Mesodermal cell (in vitro differentiated cells): ENCODE results near the gene PRND.
"Not testable (repeated sequence)": the region's sequence is repeated elsewhere in the genome, so short reads cannot be mapped to it uniquely, and the experiment has no call there.

ENCODE experiments used
- H3K27ac ChIP-seq: 2 replicates; pipeline ENCODE4 v1.7.0; 2013; ENCODE audit warnings: mild to moderate bottlenecking, low read depth, low read length, moderate library complexity; ENCODE audit not compliant: severe bottlenecking
- H3K36me3 ChIP-seq: 2 replicates; pipeline ENCODE4 v1.7.1; 2013; ENCODE audit warnings: mild to moderate bottlenecking, low read length, moderate library complexity; ENCODE audit not compliant: control insufficient read depth, insufficient read depth
- H3K4me1 ChIP-seq: one replicate; pipeline ENCODE4 v1.7.1; 2013; ENCODE audit warnings: mild to moderate bottlenecking, low read length; ENCODE audit not compliant: insufficient read depth, control insufficient read depth, poor library complexity, severe bottlenecking
- H3K4me3 ChIP-seq: 2 replicates; pipeline ENCODE4 v1.7.0; 2013; ENCODE audit warnings: low read length, control low read depth, mild to moderate bottlenecking; ENCODE audit not compliant: insufficient read depth, poor library complexity, severe bottlenecking; ENCODE audit errors: extremely low read depth
- H3K9me3 ChIP-seq: 2 replicates; pipeline ENCODE4 v1.7.1; 2013; ENCODE audit warnings: mild to moderate bottlenecking, low read length, moderate library complexity; ENCODE audit not compliant: control insufficient read depth
- WGBS, 2 experiments: methylation state at CpG; one replicate each; pipeline ENCODE4 v1.1.5; 2013; ENCODE audit warnings: missing lambda C conversion rate in 2 of 2; ENCODE audit not compliant: insufficient coverage in 2 of 2; 5-methylcytosine and 5-hydroxymethylcytosine counted together

Gene PRND

DNA sequence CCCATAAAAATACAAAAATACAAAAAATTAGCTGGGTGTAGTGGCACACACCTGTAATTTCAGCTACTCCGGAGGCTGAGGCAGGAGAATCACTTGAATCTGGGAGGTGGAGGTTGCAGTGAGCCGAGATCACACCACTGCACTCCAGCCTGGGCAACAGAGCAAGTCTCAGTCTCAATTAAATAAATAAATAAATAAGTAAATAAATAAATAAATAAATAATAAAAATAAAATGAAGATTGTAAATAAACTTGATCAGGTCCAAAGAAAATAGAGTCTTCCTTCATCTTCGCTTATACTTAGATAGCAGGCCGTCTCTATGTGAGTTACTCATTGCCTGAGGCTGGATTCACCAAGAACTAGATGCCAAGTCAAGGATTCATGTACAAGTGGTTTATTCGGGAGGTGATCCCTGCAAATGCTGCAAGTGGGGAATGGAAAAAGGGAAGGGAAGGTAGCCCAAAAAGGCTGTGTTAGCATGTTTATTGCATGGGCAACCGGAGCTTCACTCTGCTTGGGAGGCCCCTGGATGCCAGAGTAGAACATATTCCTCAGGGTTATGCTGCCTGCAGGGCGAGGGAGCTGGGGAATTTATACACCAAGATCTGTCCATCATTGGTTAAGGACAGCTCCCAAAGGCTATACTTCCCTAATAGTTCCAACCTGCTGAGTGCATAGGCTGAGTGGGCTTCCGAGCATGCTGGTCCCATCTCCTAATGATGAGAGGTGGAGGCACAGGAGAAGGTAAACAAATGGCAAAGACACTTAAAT lies 16.3 kb downstream of the PRND start:
- no peaks in the 10 kb centered on the region for H3K9me3 ChIP-seq
- H3K4me1 ChIP-seq, result no peaks in the 10 kb centered on the region
- H3K27ac ChIP-seq, result no peak overlapping the region
- H3K4me3 ChIP-seq, result no peak overlapping the region
- 89 to 97% methylated on average over 5 of the region's 8 CpGs for WGBS, 2 experiments
- H3K36me3 ChIP-seq, result no peaks in the 10 kb centered on the region

DNA sequence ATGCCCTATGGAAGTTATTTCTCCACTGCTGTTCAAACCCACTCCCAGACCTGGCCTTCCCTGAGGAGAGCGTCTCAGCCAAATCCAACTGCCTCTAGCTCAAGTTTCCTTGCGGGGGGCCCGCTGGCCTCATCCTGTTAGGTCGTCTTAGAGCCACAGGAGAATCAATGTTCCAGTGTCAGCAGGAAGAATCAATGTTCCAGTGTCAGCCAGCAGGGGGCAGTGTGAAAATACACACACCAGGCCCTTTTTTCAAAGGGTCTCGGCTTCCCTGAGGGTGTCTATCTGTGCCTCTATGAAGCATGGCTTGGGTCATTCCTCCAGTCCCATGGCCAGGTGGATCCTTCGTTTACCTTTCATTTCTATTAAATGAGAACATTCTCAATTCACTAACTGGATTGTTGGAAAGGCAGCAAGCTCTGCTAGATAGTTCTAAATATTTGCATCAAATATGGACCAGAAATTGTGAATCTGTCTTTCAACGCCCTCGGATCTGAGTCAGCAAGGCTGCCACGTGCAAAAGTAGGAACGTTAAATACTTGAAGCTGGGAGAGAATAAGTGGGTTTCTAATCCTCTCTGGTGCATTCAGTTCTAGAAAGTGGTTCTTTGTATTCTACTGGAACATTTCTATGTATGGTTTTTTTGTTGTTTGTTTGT lies 19.2 kb downstream of the PRND start:
- 35 to 43% methylated on average over 9 of the region's 10 CpGs for WGBS, 2 experiments
- Histone ChIP-seq H3K27ac (no peak overlapping the region), H3K9me3 (no peaks in the 10 kb centered on the region), H3K36me3 (no peaks in the 10 kb centered on the region), H3K4me3 (no peak overlapping the region), H3K4me1 (no peaks in the 10 kb centered on the region)

DNA sequence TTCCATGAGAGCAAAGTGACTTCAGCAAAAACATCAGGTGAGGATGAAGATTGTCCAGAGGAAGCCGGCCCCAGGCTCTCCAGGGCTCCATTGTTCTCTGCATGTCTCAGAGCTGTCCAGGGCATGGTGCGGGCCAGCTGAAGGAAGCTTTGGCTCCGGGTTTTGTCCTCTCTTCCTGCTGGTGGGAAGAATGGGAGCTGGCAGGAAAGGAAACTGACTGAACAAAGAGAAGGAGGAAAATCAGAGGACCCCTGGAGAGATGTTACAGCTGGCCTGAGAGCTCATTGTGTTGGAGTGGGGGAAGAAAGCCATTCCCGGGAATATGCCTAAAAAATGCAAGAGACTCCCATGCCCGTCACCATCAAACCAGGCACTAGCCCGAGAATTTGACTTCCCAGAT lies 27.1 kb downstream of the PRND start:
- Histone ChIP-seq H3K9me3 (no peaks in the 10 kb centered on the region), H3K4me3 (no peak overlapping the region), H3K4me1 (no peaks in the 10 kb centered on the region), H3K36me3 (no peaks in the 10 kb centered on the region), H3K27ac (no peak overlapping the region)
- WGBS, 2 experiments, result 43 to 46% methylated on average over 4 of the region's 6 CpGs

DNA sequence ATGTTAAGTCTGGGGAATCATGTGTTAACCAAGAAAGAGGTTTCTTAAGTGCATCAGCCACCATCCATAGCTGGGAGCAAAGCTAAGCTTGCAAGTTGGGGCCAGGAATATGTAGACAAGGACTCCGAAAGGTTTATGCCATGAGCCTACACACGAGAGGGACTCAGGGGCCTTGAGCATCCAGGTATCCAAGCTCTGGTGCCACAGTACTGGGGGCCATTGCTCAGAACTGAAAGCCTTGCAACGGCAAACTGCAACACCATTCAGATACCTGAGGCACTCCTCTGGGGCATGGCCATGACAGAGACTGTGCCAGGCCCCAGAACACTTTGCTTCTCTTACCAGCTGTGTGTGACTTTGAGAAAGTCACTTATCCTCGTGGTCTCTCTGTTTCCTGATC lies 27.6 kb downstream of the PRND start:
- no peak overlapping the region for H3K27ac ChIP-seq
- no peaks in the 10 kb centered on the region for H3K9me3 ChIP-seq
- H3K4me1 ChIP-seq, result no peaks in the 10 kb centered on the region
- no peak overlapping the region for H3K4me3 ChIP-seq
- no peaks in the 10 kb centered on the region for H3K36me3 ChIP-seq
- 74 to 84% methylated on average over 3 to 4 of the region's 4 CpGs for WGBS, 2 experiments

DNA sequence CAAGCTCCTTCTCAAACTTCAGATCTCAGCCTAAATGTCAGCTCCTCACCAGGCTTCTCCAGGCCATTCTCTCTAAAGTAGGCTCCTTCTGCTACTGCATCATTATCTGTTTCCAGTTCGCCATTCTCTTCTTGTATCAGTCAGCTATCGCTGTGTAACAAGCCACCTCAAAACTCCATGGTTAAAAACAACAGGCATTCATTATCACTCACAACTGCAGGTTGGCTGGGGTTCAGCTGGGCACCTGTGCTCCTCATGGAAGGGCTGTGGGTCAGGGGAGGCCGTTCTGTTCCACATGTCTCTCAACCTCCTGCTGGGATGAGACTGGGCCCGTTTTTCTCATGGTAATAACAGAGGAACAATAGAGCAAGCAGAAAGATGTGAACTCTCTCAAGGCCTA lies 28.7 kb downstream of the PRND start:
- H3K27ac ChIP-seq, result no peak overlapping the region
- H3K4me3 ChIP-seq, result no peak overlapping the region
- 85 to 88% methylated on average over 1 to 2 of the region's 4 CpGs for WGBS, 2 experiments
- no peaks in the 10 kb centered on the region for H3K36me3 ChIP-seq
- no peaks in the 10 kb centered on the region for H3K9me3 ChIP-seq
- H3K4me1 ChIP-seq, result no peaks in the 10 kb centered on the region

DNA sequence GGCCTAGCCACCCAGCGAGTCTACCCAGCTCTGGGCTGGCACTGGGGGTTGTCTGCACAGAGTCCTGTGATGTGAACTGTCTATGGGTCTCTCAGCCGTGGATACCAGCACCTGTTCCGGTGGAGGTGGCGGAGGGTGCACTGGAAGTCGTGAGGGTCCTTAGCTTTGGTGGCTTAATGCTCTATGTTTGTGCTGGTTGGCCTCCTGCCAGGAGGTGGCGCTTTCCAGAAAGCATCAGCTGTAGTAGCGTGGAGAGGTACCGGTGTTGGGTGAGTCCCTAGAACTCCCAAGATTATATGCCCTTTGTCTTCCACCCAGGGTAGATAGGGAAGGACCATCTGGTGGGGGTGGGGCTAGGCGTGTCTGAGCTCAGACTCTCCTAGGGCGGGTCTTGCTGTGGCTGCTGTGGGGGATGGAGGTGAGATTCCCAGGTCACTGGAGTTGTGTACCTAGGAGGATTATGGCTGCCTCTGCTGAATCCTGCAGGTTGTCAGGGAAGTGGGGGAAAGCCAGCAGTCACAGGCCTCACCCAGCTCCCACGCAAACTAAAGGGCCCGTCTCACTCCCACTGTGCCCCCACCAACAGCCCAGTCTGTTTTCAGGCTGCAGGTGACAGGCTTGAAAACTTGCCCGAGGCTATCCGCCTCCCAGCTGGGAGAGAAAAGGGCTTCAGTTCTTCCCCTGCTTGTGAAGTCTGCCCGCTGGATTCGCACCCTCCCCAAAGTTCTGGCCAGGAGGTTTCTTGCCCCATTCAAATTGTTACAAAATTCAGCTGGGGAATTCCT lies 37.6 kb downstream of the PRND start:
- 80 to 90% methylated on average over 6 to 10 of the region's 16 CpGs for WGBS, 2 experiments
- H3K4me1 ChIP-seq, H3K36me3 ChIP-seq, H3K4me3 ChIP-seq, H3K27ac ChIP-seq, H3K9me3 ChIP-seq: not testable (repeated sequence)

DNA sequence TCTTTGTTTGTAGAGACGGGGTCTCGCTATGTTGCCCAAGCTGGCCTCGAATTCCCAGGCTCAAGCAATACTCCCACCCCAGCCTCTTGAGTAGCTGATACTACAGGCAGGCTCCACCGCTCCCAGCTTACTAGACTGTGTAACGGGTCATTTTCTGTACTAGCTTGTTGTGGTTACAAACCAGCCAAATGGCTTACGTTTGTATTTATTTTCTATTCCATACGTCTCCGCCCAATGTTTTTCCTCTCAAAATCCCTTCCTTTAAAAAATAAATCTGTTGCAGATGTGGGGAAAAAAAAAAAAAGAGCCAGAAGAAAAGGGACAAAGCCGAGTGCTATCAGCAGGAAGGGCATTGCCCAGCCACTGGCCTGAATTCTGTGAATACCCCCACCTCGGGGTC lies 41.6 kb downstream of the PRND start:
- no peaks in the 10 kb centered on the region for H3K9me3 ChIP-seq
- H3K36me3 ChIP-seq, result no peaks in the 10 kb centered on the region
- H3K4me3 ChIP-seq, result no peak overlapping the region
- 82 to 93% methylated on average over 7 of the region's 10 CpGs for WGBS, 2 experiments
- no peak overlapping the region for H3K27ac ChIP-seq
- peaks cover 6% of the 10 kb centered on the region for H3K4me1 ChIP-seq

DNA sequence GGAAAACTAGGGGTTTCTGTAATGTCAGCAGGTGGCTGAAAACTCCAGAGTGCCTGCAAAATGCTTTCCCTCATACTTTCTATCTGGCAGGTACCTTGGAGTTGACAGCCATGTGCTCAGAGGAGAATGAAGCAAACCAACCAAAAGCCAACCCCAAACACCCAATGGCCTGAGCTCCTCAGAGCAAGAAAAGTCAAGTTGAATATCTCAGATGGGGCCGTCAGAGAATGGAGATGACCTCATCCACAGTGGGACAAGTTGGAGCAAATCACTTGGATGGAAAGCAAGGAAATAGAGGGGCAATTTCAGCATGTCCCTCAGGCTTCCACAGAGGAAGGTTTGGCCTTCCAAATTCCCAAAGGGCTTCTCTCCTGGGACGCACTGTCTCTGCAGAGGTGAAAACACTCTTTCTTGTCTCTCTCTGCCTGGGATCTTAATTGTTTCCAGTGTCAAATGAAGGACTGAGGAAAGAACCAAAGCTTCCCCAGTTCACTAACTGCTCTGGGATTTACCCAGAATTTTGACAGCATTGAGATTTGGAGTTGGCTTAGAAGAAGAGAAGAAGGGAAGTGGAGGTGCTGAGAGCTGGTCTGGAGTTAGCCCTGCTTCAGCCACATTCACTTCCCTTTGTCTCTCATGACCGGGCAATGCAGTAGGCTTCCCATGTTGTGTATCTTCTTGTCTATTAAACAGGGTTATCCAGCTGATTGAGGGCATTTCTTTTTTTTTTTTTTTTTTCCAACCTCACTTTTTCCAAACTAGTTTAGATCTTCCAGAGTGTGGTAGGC lies 42.2 kb downstream of the PRND start:
- Histone ChIP-seq H3K27ac (no peak overlapping the region), H3K36me3 (no peaks in the 10 kb centered on the region), H3K9me3 (no peaks in the 10 kb centered on the region), H3K4me3 (no peak overlapping the region), H3K4me1 (peaks cover 6% of the 10 kb centered on the region)
- 86 to 90% methylated on average over 1 to 2 of the region's 3 CpGs for WGBS, 2 experiments

DNA sequence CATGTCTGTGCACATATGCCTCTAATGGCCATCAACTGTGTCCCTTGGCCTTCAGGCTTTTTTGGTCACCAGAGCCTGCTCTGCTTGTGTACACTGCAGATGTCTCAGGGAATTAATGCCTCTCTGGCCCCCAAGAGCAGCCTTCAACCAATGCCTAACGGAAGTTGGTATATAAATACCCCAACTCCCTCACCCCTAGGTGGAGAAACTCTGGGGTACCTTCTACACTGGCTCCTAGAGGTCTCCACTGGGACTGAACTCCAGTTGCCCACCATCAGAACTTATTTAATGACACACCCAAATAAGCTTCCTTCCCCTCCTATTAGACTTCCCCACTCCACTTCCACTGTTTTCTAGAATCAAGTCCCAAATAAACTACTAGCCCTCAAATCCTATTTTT lies 43.1 kb downstream of the PRND start:
- H3K4me3 ChIP-seq, result no peak overlapping the region
- no peaks in the 10 kb centered on the region for H3K36me3 ChIP-seq
- WGBS, 2 experiments, result 100% methylated on average over 1 of the region's 1 CpG; no CpG with 5 or more reads in 1 of the 2 experiments
- no peaks in the 10 kb centered on the region for H3K9me3 ChIP-seq
- H3K4me1 ChIP-seq, result peaks cover 6% of the 10 kb centered on the region
- no peak overlapping the region for H3K27ac ChIP-seq

DNA sequence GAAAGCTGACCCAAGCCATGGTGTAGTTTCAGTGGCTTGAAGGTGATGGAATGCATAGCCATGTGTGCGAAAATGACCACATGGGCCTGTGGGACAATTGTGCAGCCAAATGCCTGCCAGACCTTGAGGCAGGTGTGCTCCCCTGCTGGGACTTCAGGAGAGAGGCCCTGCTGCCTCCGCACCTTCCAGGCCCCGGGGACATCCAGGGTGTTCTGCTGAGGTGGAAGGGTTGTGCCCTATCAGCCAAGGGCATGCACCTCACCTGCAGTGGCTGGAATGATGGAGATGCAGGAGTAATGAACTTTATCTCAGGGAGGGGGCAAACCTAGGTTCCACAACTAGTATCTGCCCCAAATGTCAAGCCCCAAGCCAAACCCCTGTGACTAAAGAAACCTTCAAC lies 44.0 kb downstream of the PRND start:
- H3K36me3 ChIP-seq, result no peaks in the 10 kb centered on the region
- no peaks in the 10 kb centered on the region for H3K9me3 ChIP-seq
- no peak overlapping the region for H3K27ac ChIP-seq
- WGBS, 2 experiments, result 92 to 100% methylated on average over 3 of the region's 3 CpGs
- peaks cover 6% of the 10 kb centered on the region for H3K4me1 ChIP-seq
- no peak overlapping the region for H3K4me3 ChIP-seq
